ENCODE results near the gene TMEM126A. TPM values are rescaled to one million over a fixed set of nuclear protein-coding genes. Genes with fewer than 3 reads are reported as not detected.
"Not testable (repeated sequence)": the region's sequence is repeated elsewhere in the genome, so short reads cannot be mapped to it uniquely, and the experiment has no call there.

Gene TMEM126A
- total and polyA plus RNA-seq, 2 of the 8 experiments (the other 6 are each of a cell fraction or from before 2014, with no cell fraction given) = 33.7 to 58.7 TPM

DNA sequence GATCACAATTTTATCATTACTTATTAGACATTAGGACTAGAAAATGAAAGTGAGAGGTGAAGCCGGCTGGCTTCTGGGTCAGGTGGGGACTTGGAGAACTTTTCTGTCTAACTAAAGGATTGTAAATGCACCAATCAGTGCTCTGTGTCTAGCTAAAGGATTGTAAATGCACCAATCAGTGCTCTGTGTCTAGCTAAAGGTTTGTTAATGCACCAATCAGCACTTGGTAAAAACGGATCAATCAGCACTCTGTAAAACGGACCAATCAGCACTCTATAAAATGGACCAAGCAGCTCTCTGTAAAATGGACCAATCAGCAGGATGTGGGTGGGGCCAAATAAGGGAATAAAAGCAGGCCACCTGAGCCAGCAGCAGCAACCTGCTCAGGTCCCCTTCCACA lies 41.5 kb upstream of the TMEM126A start:
- H2AFZ ChIP-seq (ENCODE audit: low read length); H3K79me2 ChIP-seq (ENCODE audit: control insufficient read depth in 1 of 2, insufficient read depth in 2 of 2, low read length in 2 of 2); DNase-seq (ENCODE audit: low read depth in 1 of 2, low spot score in 2 of 2); H3K14ac ChIP-seq (ENCODE audit: insufficient read length); H3K79me1 ChIP-seq (ENCODE audit: low read depth, low read length); H3K36me3 ChIP-seq (ENCODE audit: control insufficient read depth in 2 of 4, insufficient read depth in 4 of 4, low read length in 3 of 4); H3K23me2 ChIP-seq (ENCODE audit: low read depth, low read length); H3K4ac ChIP-seq (replicated peaks; ENCODE audit: insufficient read length, low read depth, low read length); H2AK5ac ChIP-seq (ENCODE audit: low read depth, low read length); H4K8ac ChIP-seq (ENCODE audit: extremely low read depth, insufficient read depth, low read length); H2BK12ac ChIP-seq (ENCODE audit: low read depth, low read length); H3K27me3 ChIP-seq (replicated peaks in 1 of 4; ENCODE audit: control insufficient read depth in 3 of 4, extremely low read depth in 1 of 4, insufficient read depth in 3 of 4, low read length in 3 of 4); H3K4me1 ChIP-seq (replicated peaks in 1 of 4; ENCODE audit: control insufficient read depth in 3 of 4, insufficient read depth in 4 of 4, low read length in 3 of 4); H3K18ac ChIP-seq (ENCODE audit: extremely low read depth, low read length); H4K20me1 ChIP-seq (replicated peaks in 1 of 2; ENCODE audit: control insufficient read depth in 1 of 2, insufficient read depth in 2 of 2, low read length in 2 of 2); POLR2A ChIA-PET (ENCODE audit: partially characterized antibody); H3K9me3 ChIP-seq (ENCODE audit: insufficient read depth in 2 of 2, low read depth in 1 of 2, low read length in 1 of 2); H2BK5ac ChIP-seq (ENCODE audit: low read depth, low read length); H3K27ac ChIP-seq (ENCODE audit: low read depth, low read length); H4K5ac ChIP-seq (ENCODE audit: insufficient read length, low read depth, low read length); H3K9ac ChIP-seq (replicated peaks in 1 of 4; ENCODE audit: extremely low read depth in 1 of 4, low read depth in 3 of 4, low read length in 3 of 4); H3K23ac ChIP-seq (ENCODE audit: insufficient read length); FAIRE-seq; H3K4me3 ChIP-seq (ENCODE audit: extremely low read depth in 1 of 4, insufficient read depth in 2 of 4, low read depth in 3 of 4, low read length in 4 of 4); H2BK15ac ChIP-seq (ENCODE audit: low read length); H4K91ac ChIP-seq (replicated peaks; ENCODE audit: insufficient read length, low read length); H2BK20ac ChIP-seq (ENCODE audit: low read length); H3K4me2 ChIP-seq (ENCODE audit: insufficient read depth in 1 of 2, low read depth in 2 of 2, low read length in 2 of 2); H2BK120ac ChIP-seq (replicated peaks; ENCODE audit: low read depth, low read length); H3K56ac ChIP-seq (replicated peaks; ENCODE audit: insufficient read length, low read depth, low read length): not testable (repeated sequence)
- CTCF ChIA-PET (ENCODE audit: partially characterized antibody) = interaction anchor here (0.8 to 0.9 kb wide), 2 partner anchors 887 to 1078 kb away, joined by 3 read pairs; no protein-coding TSS in a partner anchor
- WGBS, 2 experiments (ENCODE audit: extremely low coverage in 1 of 2, insufficient coverage in 1 of 2, insufficient read length in 1 of 2, insufficient replicate concordance in 2 of 2, low coverage in 1 of 2, low lambda C conversion rate in 2 of 2, missing lambda C conversion rate in 1 of 2) = 86% methylated on average over 3 of the region's 3 CpGs; no CpG with 5 or more reads in 1 of the 2 experiments
